Neuronal stem cell (in vitro differentiated cells): ENCODE measurements around the gene JADE3.

ENCODE experiments used
- DNase-seq: peaks from one replicate; pipeline ENCODE4 v3.0.0-alpha.2; 2013; ENCODE audit warnings: low spot score
- H2AFZ ChIP-seq: one replicate; pipeline ENCODE4 v1.6.1; 2013; ENCODE audit warnings: mild to moderate bottlenecking, low read length, inconsistent platforms
- H2AK5ac ChIP-seq: 2 replicates; pipeline ENCODE4 v1.6.1; 2013; ENCODE audit warnings: low read depth, mild to moderate bottlenecking, inconsistent platforms, low read length, moderate library complexity, mixed read lengths
- H2BK120ac ChIP-seq: 2 replicates; pipeline ENCODE4 v1.6.1; 2013; ENCODE audit warnings: low read depth, mild to moderate bottlenecking, inconsistent platforms, low read length, moderate library complexity, mixed read lengths
- H2BK12ac ChIP-seq: one replicate; pipeline ENCODE4 v1.6.1; 2013; ENCODE audit warnings: low read length, inconsistent platforms
- H2BK15ac ChIP-seq: 2 replicates; pipeline ENCODE4 v1.6.1; 2013; ENCODE audit warnings: mild to moderate bottlenecking, low read length, inconsistent platforms, mixed read lengths
- H2BK5ac ChIP-seq: one replicate; pipeline ENCODE4 v1.6.1; 2013; ENCODE audit warnings: inconsistent platforms, mild to moderate bottlenecking, low read length, moderate library complexity
- H3K14ac ChIP-seq: one replicate; pipeline ENCODE4 v1.6.1; 2013; ENCODE audit warnings: low read length, inconsistent platforms
- H3K18ac ChIP-seq: 2 replicates; pipeline ENCODE4 v1.6.1; 2013; ENCODE audit warnings: low read length, inconsistent platforms
- H3K23ac ChIP-seq: 2 replicates; pipeline ENCODE4 v1.6.1; 2013; ENCODE audit warnings: low read depth, mild to moderate bottlenecking, mixed read lengths, low read length, inconsistent platforms; ENCODE audit not compliant: poor library complexity
- H3K27ac ChIP-seq: replicated peaks from 3 replicates; pipeline ENCODE4 v1.5.1; 2013; ENCODE audit warnings: low read length, inconsistent platforms
- H3K27me3 ChIP-seq, 3 experiments: 2 replicates each; pipeline ENCODE4 v1.6.1; 2013; ENCODE audit warnings: low read length in 3 of 3, mild to moderate bottlenecking in 2 of 3, inconsistent platforms in 1 of 3, low read depth in 1 of 3, mixed read lengths in 1 of 3, moderate library complexity in 1 of 3; ENCODE audit not compliant: control insufficient read depth in 3 of 3, insufficient read depth in 3 of 3
- H3K36me3 ChIP-seq, 2 donors: replicated peaks in 1 of 2; 2 replicates each; pipeline ENCODE4 v1.6.1; 2013; ENCODE audit warnings: low read length in 2 of 2; ENCODE audit not compliant: control insufficient read depth in 2 of 2, insufficient read depth in 2 of 2
- H3K4ac ChIP-seq: 2 replicates; pipeline ENCODE4 v1.6.1; 2013; ENCODE audit warnings: inconsistent platforms, mild to moderate bottlenecking, low read length, moderate library complexity
- H3K4me1 ChIP-seq, 2 donors: 1 replicate in 1 of 2; 2 replicates in 1 of 2; pipeline ENCODE4 v1.6.1; 2013; ENCODE audit warnings: low read length in 2 of 2, low read depth in 1 of 2; ENCODE audit not compliant: control insufficient read depth in 2 of 2, insufficient read depth in 1 of 2
- H3K4me2 ChIP-seq: one replicate; pipeline ENCODE4 v1.6.1; 2013; ENCODE audit warnings: mild to moderate bottlenecking, low read length, inconsistent platforms; ENCODE audit not compliant: insufficient read depth, poor library complexity, severe bottlenecking
- H3K4me3 ChIP-seq, 2 donors: 2 replicates each; pipeline ENCODE4 v1.5.1; 2013; ENCODE audit warnings: low read length in 2 of 2, mild to moderate bottlenecking in 2 of 2, inconsistent platforms in 1 of 2, moderate library complexity in 1 of 2
- H3K79me1 ChIP-seq: one replicate; pipeline ENCODE4 v1.6.1; 2013; ENCODE audit warnings: low read depth, mild to moderate bottlenecking, inconsistent platforms, low read length, moderate library complexity
- H3K9ac ChIP-seq: one replicate; pipeline ENCODE4 v1.6.1; 2013; ENCODE audit warnings: mild to moderate bottlenecking, low read depth, low read length, inconsistent platforms; ENCODE audit not compliant: poor library complexity
- H3K9me3 ChIP-seq, 2 donors: replicated peaks in 1 of 2; 2 replicates each; pipeline versions ENCODE3 to v1.6.1; 2013; ENCODE audit warnings: low read length in 2 of 2, mild to moderate bottlenecking in 2 of 2, inconsistent platforms in 1 of 2, low read depth in 1 of 2, mixed read lengths in 1 of 2, moderate library complexity in 1 of 2; ENCODE audit not compliant: control insufficient read depth in 2 of 2, insufficient read depth in 1 of 2
- H4K8ac ChIP-seq: one replicate; pipeline ENCODE4 v1.6.1; 2013; ENCODE audit warnings: low read depth, mild to moderate bottlenecking, inconsistent platforms, low read length, moderate library complexity
- H4K91ac ChIP-seq: one replicate; pipeline ENCODE4 v1.6.1; 2013; ENCODE audit warnings: low read length, low read depth, mild to moderate bottlenecking, inconsistent platforms; ENCODE audit not compliant: poor library complexity
- WGBS, 2 donors: extraction: QIAGEN DNeasy Blood & Tissue Kit; methylation state at CpG; one replicate each; pipeline ENCODE4 v1.1.7; 2013; ENCODE audit warnings: missing lambda C conversion rate in 2 of 2, mixed read lengths in 1 of 2; ENCODE audit not compliant: insufficient read length in 2 of 2, insufficient replicate concordance in 1 of 2; ENCODE audit errors: extremely low coverage in 2 of 2; 5-methylcytosine and 5-hydroxymethylcytosine counted together

Gene JADE3

GRCh38 chrX:46866726-46867125 lies 45.5 kb upstream of the JADE3 start:
- Histone ChIP-seq H3K14ac (no peak overlapping the region), H2BK12ac (no peak overlapping the region), H4K91ac (no peak overlapping the region), H2BK5ac (no peak overlapping the region), H3K23ac (no peak overlapping the region), H2BK15ac (no peak overlapping the region), H3K4me3 (no peak overlapping the region), H3K4me2 (no peak overlapping the region), H4K8ac (no peak overlapping the region), H3K9ac (no peak overlapping the region), H3K9me3 (no peaks in the 10 kb centered on the region), H2AK5ac (no peak overlapping the region), H3K4ac (no peak overlapping the region), H3K27me3 (no peaks in the 10 kb centered on the region), H3K79me1 (no peaks in the 10 kb centered on the region), H3K4me1 (no peaks in the 10 kb centered on the region), H2BK120ac (no peak overlapping the region), H3K27ac (no peak overlapping the region), H3K18ac (no peak overlapping the region), H2AFZ (no peak overlapping the region), H3K36me3 (peaks cover 0 to 7% of the 10 kb centered on the region in 2 donors)
- no peak for DNase-seq

GRCh38 chrX:46873746-46874145 lies 38.5 kb upstream of the JADE3 start:
- Histone ChIP-seq H3K36me3 (no peaks in the 10 kb centered on the region), H3K9ac (no peak overlapping the region), H3K4me2 (no peak overlapping the region), H2AFZ (no peak overlapping the region), H2BK120ac (no peak overlapping the region), H3K79me1 (no peaks in the 10 kb centered on the region), H3K14ac (no peak overlapping the region), H4K8ac (no peak overlapping the region), H2AK5ac (no peak overlapping the region), H3K18ac (no peak overlapping the region), H3K4me1 (no peaks in the 10 kb centered on the region), H4K91ac (no peak overlapping the region), H2BK12ac (no peak overlapping the region), H2BK5ac (no peak overlapping the region), H3K27ac (no peak overlapping the region), H3K4ac (no peak overlapping the region), H2BK15ac (no peak overlapping the region), H3K27me3 (no peaks in the 10 kb centered on the region), H3K9me3 (no peaks in the 10 kb centered on the region), H3K4me3 (no peak overlapping the region), H3K23ac (no peak overlapping the region)
- no CpG with 5 or more reads among the region's 2 CpGs for WGBS, 2 donors
- DNase-seq = no peak

GRCh38 chrX:46876901-46877300 lies 35.3 kb upstream of the JADE3 start:
- no peak overlapping the region for H3K14ac ChIP-seq
- no peaks in the 10 kb centered on the region for H3K27me3 ChIP-seq
- no peak overlapping the region for H2BK120ac ChIP-seq
- no peak overlapping the region for H2BK5ac ChIP-seq
- H2BK12ac ChIP-seq = no peak overlapping the region
- H3K4ac ChIP-seq = no peak overlapping the region
- DNase-seq = no peak
- no peak overlapping the region for H3K27ac ChIP-seq
- no peaks in the 10 kb centered on the region for H3K79me1 ChIP-seq
- no peak overlapping the region for H3K9ac ChIP-seq
- no peak overlapping the region for H3K4me2 ChIP-seq
- no peak overlapping the region for H3K23ac ChIP-seq
- H2AFZ ChIP-seq = no peak overlapping the region
- H3K36me3 ChIP-seq = peaks cover 0 to 9% of the 10 kb centered on the region in 2 donors
- no peak overlapping the region for H4K91ac ChIP-seq
- no peaks in the 10 kb centered on the region for H3K9me3 ChIP-seq
- H3K4me3 ChIP-seq = no peak overlapping the region
- H3K4me1 ChIP-seq = no peaks in the 10 kb centered on the region
- H3K18ac ChIP-seq = no peak overlapping the region
- H4K8ac ChIP-seq = no peak overlapping the region
- no peak overlapping the region for H2BK15ac ChIP-seq
- H2AK5ac ChIP-seq = no peak overlapping the region

GRCh38 chrX:46882266-46882665 lies 30.0 kb upstream of the JADE3 start:
- Histone ChIP-seq H3K9me3 (no peaks in the 10 kb centered on the region), H2AK5ac (no peak overlapping the region), H4K91ac (no peak overlapping the region), H3K36me3 (peaks cover 0 to 9% of the 10 kb centered on the region in 2 donors), H4K8ac (no peak overlapping the region), H3K9ac (no peak overlapping the region), H3K18ac (no peak overlapping the region), H3K27ac (no peak overlapping the region), H3K79me1 (no peaks in the 10 kb centered on the region), H3K14ac (no peak overlapping the region), H3K4me1 (no peaks in the 10 kb centered on the region), H2BK120ac (no peak overlapping the region), H2BK5ac (no peak overlapping the region), H2BK15ac (no peak overlapping the region), H2AFZ (no peak overlapping the region), H3K27me3 (no peaks in the 10 kb centered on the region), H3K4me2 (no peak overlapping the region), H3K4ac (no peak overlapping the region), H3K23ac (no peak overlapping the region), H2BK12ac (no peak overlapping the region), H3K4me3 (no peak overlapping the region)
- no CpG with 5 or more reads among the region's 1 CpG for WGBS, 2 donors
- DNase-seq = peak; percentile 6
